Stimulated activated CD8-positive, alpha-beta memory T cell treated with anti-CD3 and anti-CD28 coated beads, Interleukin-12 subunit alpha, Interleukin-12 subunit beta, amount 100 ng/mL, for 24 hours (primary cell): ENCODE results near the gene CWC22.
"Not testable (repeated sequence)": the region's sequence is repeated elsewhere in the genome, so short reads cannot be mapped to it uniquely, and the experiment has no call there.

Experiments used
- DNase-seq: peaks from one replicate; pipeline ENCODE4 v3.0.0-alpha.2; 2020; ENCODE audit errors: extremely low read depth

CWC22 gene

GRCh38 chr2:180003559-180003958 is 3.5 kb downstream of the CWC22 start:
- DNase-seq = no peak

- DNase-seq = no peak
Observed at GRCh38 chr2:180003073-180003472, 4.0 kb downstream of the CWC22 start.

- DNase-seq = no peak
Observed at GRCh38 chr2:180002198-180002770, 4.8 kb downstream of the CWC22 start.

GRCh38 chr2:180001726-180002125 is 5.4 kb downstream of the CWC22 start:
- no peak for DNase-seq

GRCh38 chr2:180000434-180000833 is 6.7 kb downstream of the CWC22 start:
- DNase-seq = no peak

- no peak for DNase-seq
Observed at GRCh38 chr2:179999000-179999399, 8.1 kb downstream of the CWC22 start.

- no peak for DNase-seq
Observed at GRCh38 chr2:179995741-179996515, 11.2 kb downstream of the CWC22 start.

GRCh38 chr2:179991344-179991743 is 15.8 kb downstream of the CWC22 start:
- DNase-seq = no peak

GRCh38 chr2:179990676-179991317 is 16.3 kb downstream of the CWC22 start:
- DNase-seq = no peak

GRCh38 chr2:179987916-179988315 is 19.2 kb downstream of the CWC22 start:
- DNase-seq = no peak

- DNase-seq = no peak
Observed at GRCh38 chr2:179985163-179985820, 21.8 kb downstream of the CWC22 start.

GRCh38 chr2:179983250-179983932 is 23.7 kb downstream of the CWC22 start:
- DNase-seq = no peak

GRCh38 chr2:179981085-179981484 is 26.0 kb downstream of the CWC22 start:
- DNase-seq = no peak

GRCh38 chr2:179974761-179975160 is 32.3 kb downstream of the CWC22 start:
- no peak for DNase-seq

GRCh38 chr2:179966778-179967394 is 40.2 kb downstream of the CWC22 start:
- DNase-seq = no peak

- no peak for DNase-seq
Observed at GRCh38 chr2:179965291-179966258, 41.5 kb downstream of the CWC22 start.

GRCh38 chr2:179963626-179964025 is 43.5 kb downstream of the CWC22 start:
- no peak for DNase-seq

GRCh38 chr2:179958251-179958650 is 48.8 kb downstream of the CWC22 start:
- DNase-seq = not testable (repeated sequence)

GRCh38 chr2:179954026-179954425 is 53.1 kb downstream of the CWC22 start:
- no peak for DNase-seq

- no peak for DNase-seq
Observed at GRCh38 chr2:179953359-179953758, 53.7 kb downstream of the CWC22 start.
